IPS-15b (cell line): ENCODE measurements around the gene LRRC8E.
A peak's percentile ranks its signal among the peaks of the same experiment; 100 is the strongest.

Source experiments
- H3K27me3 ChIP-seq: one replicate; pipeline ENCODE4 v1.6.1; 2013; ENCODE audit warnings: low read length; ENCODE audit not compliant: control insufficient read depth, insufficient read depth
- H3K36me3 ChIP-seq: one replicate; pipeline ENCODE4 v1.6.1; 2013; ENCODE audit warnings: low read length; ENCODE audit not compliant: control insufficient read depth, insufficient read depth
- H3K4me1 ChIP-seq: one replicate; pipeline ENCODE4 v1.6.1; 2013; ENCODE audit warnings: mild to moderate bottlenecking, low read length; ENCODE audit not compliant: control insufficient read depth, insufficient read depth
- H3K4me3 ChIP-seq: one replicate; pipeline ENCODE4 v1.5.1; 2013; ENCODE audit warnings: low read depth, low read length
- H3K9ac ChIP-seq: one replicate; pipeline ENCODE4 v1.6.1; 2013; ENCODE audit warnings: low read depth, mild to moderate bottlenecking, low read length
- H3K9me3 ChIP-seq: one replicate; pipeline ENCODE4 v1.6.1; 2013; ENCODE audit warnings: mild to moderate bottlenecking, low read length; ENCODE audit not compliant: control insufficient read depth, insufficient read depth

The LRRC8E gene

GRCh38 chr19:7863971-7864689 is 24.2 kb upstream of the LRRC8E start:
- H3K4me3 ChIP-seq: peak overlapping the region; percentile 60
- peaks cover 11% of the 10 kb centered on the region for H3K4me1 ChIP-seq
- no peaks in the 10 kb centered on the region for H3K9me3 ChIP-seq
- no peaks in the 10 kb centered on the region for H3K36me3 ChIP-seq
- peaks cover 54% of the 10 kb centered on the region for H3K27me3 ChIP-seq
- no peak overlapping the region for H3K9ac ChIP-seq

- Histone ChIP-seq H3K27me3 (peaks cover 54% of the 10 kb centered on the region), H3K9ac (no peak overlapping the region)
These were observed 23.6 kb upstream of the LRRC8E start for GRCh38 chr19:7864690-7865074.

GRCh38 chr19:7865262-7865911 is 22.9 kb upstream of the LRRC8E start:
- no peak overlapping the region for H3K9ac ChIP-seq
- H3K4me1 ChIP-seq: peaks cover 11% of the 10 kb centered on the region
- no peaks in the 10 kb centered on the region for H3K36me3 ChIP-seq
- H3K9me3 ChIP-seq: no peaks in the 10 kb centered on the region
- peaks cover 54% of the 10 kb centered on the region for H3K27me3 ChIP-seq
- H3K4me3 ChIP-seq: no peak overlapping the region

More at GRCh38 chr19:7864690-7865074, 23.6 kb upstream of the LRRC8E start:
- Histone ChIP-seq H3K36me3 (no peaks in the 10 kb centered on the region), H3K9me3 (no peaks in the 10 kb centered on the region), H3K4me3 (no peak overlapping the region), H3K4me1 (peaks cover 11% of the 10 kb centered on the region)

- no peaks in the 10 kb centered on the region for H3K36me3 ChIP-seq
- H3K4me3 ChIP-seq: no peak overlapping the region
- peaks cover 43% of the 10 kb centered on the region for H3K27me3 ChIP-seq
- H3K4me1 ChIP-seq: peaks cover 6% of the 10 kb centered on the region
- H3K9ac ChIP-seq: no peak overlapping the region
- no peaks in the 10 kb centered on the region for H3K9me3 ChIP-seq
These were observed 21.8 kb upstream of the LRRC8E start for GRCh38 chr19:7866399-7867091.

GRCh38 chr19:7867092-7867844 is 21.0 kb upstream of the LRRC8E start:
- H3K4me3 ChIP-seq: no peak overlapping the region
- H3K4me1 ChIP-seq: peaks cover 6% of the 10 kb centered on the region
- no peaks in the 10 kb centered on the region for H3K9me3 ChIP-seq
- H3K27me3 ChIP-seq: peaks cover 41% of the 10 kb centered on the region
- no peaks in the 10 kb centered on the region for H3K36me3 ChIP-seq
- no peak overlapping the region for H3K9ac ChIP-seq

GRCh38 chr19:7868326-7868670 is 20.0 kb upstream of the LRRC8E start:
- H3K9me3 ChIP-seq: no peaks in the 10 kb centered on the region
- peaks cover 11% of the 10 kb centered on the region for H3K4me1 ChIP-seq
- peaks cover 45% of the 10 kb centered on the region for H3K27me3 ChIP-seq
- H3K36me3 ChIP-seq: no peaks in the 10 kb centered on the region
- no peak overlapping the region for H3K9ac ChIP-seq
- peak overlapping the region; percentile 69 for H3K4me3 ChIP-seq

GRCh38 chr19:7868671-7869452 is 19.4 kb upstream of the LRRC8E start:
- Histone ChIP-seq H3K9me3 (no peaks in the 10 kb centered on the region), H3K36me3 (no peaks in the 10 kb centered on the region), H3K9ac (no peak overlapping the region), H3K27me3 (peaks cover 44% of the 10 kb centered on the region), H3K4me3 (peak overlapping the region; percentile 69), H3K4me1 (peaks cover 11% of the 10 kb centered on the region)

GRCh38 chr19:7869453-7869909 is 18.8 kb upstream of the LRRC8E start:
- Histone ChIP-seq H3K9ac (no peak overlapping the region), H3K4me3 (peak overlapping the region; percentile 69), H3K36me3 (no peaks in the 10 kb centered on the region), H3K9me3 (no peaks in the 10 kb centered on the region), H3K27me3 (peaks cover 38% of the 10 kb centered on the region), H3K4me1 (peaks cover 11% of the 10 kb centered on the region)

- Histone ChIP-seq H3K4me3 (peak overlapping the region; percentile 69), H3K36me3 (no peaks in the 10 kb centered on the region), H3K27me3 (peaks cover 36% of the 10 kb centered on the region), H3K9me3 (no peaks in the 10 kb centered on the region), H3K9ac (no peak overlapping the region), H3K4me1 (peaks cover 11% of the 10 kb centered on the region)
These were observed 18.3 kb upstream of the LRRC8E start for GRCh38 chr19:7869910-7870511.

GRCh38 chr19:7870571-7871436 is 17.5 kb upstream of the LRRC8E start:
- H3K9me3 ChIP-seq: no peaks in the 10 kb centered on the region
- H3K4me1 ChIP-seq: peaks cover 6% of the 10 kb centered on the region
- no peaks in the 10 kb centered on the region for H3K36me3 ChIP-seq
- H3K4me3 ChIP-seq: peak overlapping the region; percentile 4
- H3K9ac ChIP-seq: no peak overlapping the region
- H3K27me3 ChIP-seq: peaks cover 29% of the 10 kb centered on the region
